GM18505 (cell line): ENCODE data around the gene GLT8D1.
A peak's percentile ranks its signal among the peaks of the same experiment; 100 is the strongest.

Experiments used
- ATAC-seq: cut with Tn5 transposase; IDR thresholded peaks from one replicate; pipeline ENCODE4 v1.9.1; 2021; ENCODE audit not compliant: unreplicated experiment
- POLR2A ChIP-seq: IDR thresholded peaks from 4 replicates; pipeline ENCODE4 v1.6.1; 2011; ENCODE audit warnings: borderline replicate concordance; ENCODE audit not compliant: insufficient read depth, insufficient read length; ENCODE audit errors: extremely low read depth

Gene GLT8D1

DNA sequence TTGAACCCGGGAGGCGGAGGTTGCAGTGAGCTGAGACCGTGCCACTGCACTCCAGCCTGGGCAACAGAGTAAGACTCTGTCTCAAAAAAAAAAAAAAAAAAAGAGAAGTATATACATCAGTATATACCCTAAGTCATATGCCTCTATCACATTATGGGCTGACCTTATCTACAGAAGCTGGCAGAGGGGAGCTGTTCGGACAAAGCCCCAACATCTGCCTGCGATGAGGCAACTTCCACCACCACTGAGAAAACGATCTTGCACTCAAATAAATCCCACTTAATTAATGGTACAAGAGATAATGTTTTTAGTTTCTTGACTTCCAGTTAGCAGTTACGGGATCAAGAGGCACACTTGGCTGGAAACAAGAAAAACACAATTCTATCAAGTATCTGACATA lies 2.2 kb downstream of the GLT8D1 start:
- no peak for TF ChIP-seq POLR2A
- no peak for ATAC-seq

DNA sequence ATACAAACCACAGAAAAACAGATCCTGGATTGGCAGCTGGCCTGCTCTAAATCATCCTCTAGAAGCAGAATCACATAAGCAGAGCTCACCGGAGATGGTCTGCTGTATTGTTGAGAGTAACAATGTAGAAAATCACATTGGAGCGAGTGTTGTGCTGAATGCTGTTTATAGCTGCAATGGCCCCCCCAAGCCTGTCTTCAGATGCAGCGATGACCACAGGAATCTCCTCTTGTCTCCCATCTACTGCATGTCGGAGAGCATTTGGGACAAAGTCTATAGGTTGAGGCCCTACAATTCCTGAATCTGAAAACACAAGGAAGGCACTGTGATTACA lies 8.0 kb downstream of the GLT8D1 start:
- no peak for ATAC-seq
- no peak for TF ChIP-seq POLR2A

DNA sequence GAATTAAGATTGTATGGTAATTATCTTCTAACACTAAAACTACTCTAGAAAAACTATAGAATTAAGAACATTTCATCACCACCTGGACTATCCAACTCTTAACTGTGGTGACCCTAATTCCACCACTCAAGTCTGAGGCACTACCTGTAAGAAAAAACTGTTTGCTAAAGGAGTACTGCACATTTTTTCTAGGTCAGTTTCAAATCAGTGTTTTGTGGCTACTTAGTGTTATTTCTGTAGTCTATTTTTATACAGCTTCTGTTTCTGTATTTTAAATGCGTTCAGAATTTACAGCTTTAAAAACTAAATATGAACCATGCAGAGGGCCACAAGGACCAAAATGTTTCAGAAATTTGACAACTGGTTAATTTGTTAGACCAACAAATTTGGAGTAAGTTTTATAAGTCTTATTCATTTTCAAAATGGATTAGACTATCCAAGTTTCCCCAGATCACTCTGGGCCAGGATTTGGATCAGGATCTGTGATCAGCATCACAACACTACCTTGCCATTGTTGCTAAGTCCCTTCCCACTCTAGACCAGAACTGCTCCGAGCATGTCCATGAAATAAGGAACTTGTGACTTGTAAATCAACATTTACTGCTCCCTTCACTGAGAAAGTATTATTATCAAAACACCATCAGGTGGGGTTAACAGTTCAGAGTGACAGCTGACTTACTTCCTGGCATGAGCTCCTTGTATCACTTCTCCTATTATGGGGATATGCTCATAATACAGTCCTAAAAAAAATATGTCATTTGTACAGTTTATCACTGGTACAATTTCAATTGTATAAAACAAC lies 8.6 kb downstream of the GLT8D1 start:
- no peak for ATAC-seq
- no peak for TF ChIP-seq POLR2A

DNA sequence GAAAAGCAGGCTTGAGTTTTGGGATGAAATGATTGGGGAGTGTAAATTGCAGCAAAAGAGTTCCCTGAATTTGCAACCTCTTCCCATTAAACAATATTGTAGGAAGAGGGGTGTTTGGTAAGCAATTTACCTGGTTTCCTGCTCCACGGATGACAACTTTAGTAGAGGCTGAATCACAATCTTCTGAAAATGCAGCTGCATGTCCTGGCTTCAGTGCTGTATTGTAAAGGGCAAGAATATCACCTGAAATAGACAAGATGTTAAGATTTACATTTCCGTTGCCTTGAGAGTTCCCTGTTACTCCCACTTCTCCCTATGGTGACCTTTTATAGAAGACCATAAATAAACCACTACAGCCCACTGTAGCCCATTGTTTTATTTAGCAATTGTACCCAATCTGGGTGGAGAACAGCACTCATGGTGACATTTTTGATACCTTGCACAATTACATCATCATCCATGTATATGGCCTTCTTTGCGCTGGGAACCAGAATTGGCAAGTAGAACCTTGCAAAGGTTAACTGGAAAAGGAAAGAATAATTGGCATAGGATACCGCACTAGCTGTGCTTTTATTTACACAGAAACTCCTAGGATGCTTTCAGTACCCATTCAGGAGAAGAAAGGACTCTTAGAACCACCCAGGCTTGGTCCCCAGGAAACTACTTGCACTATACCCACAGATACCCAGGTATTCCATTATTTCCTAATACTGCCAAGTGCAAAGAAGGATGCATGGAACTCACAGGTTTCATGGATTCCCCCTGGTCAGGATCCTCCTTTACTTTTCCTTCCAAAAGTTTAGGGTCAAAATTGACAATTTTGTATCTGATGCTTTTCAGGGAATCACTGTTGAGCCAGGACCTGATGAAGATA lies 9.6 kb downstream of the GLT8D1 start:
- TF ChIP-seq POLR2A = peak; percentile 26
- no peak for ATAC-seq

DNA sequence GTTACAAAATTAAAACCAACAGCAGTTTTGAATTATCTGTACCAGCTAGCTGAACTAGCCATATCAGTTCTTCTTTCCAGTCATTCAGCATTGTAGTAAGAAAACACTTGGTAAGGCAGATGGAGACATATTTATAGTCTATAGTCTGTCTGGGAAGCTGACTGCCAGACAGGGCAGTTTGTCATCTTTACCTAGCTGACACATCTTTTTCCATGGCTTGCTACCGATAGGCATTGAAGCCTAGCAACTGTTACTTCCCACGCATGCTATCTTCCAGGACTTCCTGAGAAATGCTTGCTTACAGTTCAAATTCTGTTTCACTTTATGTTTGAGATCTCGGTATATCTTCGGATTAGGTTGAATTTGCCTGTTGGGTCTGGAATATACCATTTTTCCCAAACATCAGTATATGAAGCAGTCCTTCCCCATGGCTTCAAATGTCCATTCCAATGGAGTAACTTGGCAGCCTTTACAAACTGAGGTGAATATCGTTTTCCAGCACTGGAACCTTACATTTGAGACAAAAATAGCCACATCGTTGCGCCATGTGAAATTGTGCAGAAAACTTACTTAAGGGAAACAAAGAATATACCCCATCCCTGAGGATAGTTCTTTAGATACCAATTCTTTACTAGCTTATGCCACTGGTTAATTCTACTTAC lies 10.9 kb downstream of the GLT8D1 start:
- TF ChIP-seq POLR2A = no peak
- no peak for ATAC-seq

DNA sequence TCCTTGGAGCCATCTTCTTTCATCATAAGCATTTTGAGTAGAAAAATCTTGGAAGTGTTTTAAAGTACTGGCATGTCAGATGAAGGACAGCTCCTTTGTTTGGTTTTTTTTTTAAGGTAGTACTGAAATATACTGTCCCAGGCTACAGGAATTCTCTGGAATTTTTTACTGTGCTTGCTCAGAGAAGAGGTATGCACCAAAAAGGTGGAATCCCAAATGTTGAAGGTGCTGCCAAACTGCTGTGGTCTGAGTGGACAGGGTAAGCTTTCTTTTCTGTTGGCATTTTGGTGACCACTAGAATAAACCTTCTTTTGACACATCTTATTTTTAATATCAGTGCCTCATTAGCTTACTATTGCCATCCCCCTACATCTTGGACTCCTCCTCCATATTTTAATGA lies 12.5 kb downstream of the GLT8D1 start:
- no peak for ATAC-seq
- no peak for TF ChIP-seq POLR2A

DNA sequence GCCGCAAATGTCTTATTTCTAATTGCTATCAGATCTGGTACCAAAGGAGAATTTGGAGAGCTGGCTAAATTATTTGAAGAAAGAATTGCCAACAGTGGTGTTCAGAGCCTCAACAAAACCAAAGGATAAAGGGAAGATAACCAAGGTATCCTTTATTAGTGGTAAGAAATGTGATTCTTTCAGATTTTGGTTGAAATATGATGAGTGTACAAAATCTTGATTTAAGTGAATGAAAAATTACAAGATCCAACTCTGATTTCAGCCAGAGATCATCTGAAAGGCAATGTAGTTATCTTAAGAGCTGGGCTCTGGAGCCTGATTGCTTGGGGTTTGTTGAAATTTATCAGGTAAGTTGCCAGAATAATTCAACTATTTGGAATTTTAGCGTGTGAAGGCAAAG lies 15.0 kb downstream of the GLT8D1 start:
- no peak for ATAC-seq
- TF ChIP-seq POLR2A = no peak

DNA sequence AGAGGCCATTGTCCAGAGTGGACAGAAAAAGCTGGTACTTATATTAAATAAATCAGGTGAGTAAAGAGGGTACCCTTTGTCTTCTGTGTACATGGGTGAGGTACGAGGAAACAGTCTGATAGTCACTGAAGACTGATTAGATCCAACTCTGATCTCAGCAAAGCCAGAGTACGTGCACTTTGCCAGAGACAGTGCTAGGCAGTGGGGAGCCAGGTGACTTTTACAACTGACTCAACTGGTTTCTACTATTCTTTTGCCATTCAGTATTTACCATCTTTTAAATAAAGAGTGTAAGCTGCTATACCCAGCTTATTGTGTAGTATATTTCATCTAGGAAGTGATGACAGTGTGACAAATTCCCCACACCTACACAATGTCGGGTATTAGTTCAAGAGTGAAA lies 16.4 kb downstream of the GLT8D1 start:
- no peak for ATAC-seq
- TF ChIP-seq POLR2A = no peak

DNA sequence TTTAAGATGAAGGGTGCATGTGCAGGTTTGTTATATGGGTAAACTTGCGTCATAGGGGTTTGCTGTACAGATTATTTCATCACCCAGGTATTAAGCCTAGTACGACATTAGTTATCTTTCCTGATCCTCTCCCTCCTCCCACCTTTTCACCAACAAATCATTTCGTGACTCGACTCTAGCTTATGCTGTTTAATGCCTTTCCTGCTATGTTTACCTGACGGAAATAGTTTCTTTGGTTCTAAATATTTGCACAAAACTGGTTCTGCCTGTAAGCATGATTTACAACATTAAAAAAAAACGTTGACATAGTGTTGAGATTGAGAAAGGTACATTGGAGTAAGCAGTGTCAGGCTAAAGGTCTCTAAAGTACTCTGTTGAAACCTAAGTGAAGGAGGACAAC lies 17.3 kb downstream of the GLT8D1 start:
- ATAC-seq = no peak

DNA sequence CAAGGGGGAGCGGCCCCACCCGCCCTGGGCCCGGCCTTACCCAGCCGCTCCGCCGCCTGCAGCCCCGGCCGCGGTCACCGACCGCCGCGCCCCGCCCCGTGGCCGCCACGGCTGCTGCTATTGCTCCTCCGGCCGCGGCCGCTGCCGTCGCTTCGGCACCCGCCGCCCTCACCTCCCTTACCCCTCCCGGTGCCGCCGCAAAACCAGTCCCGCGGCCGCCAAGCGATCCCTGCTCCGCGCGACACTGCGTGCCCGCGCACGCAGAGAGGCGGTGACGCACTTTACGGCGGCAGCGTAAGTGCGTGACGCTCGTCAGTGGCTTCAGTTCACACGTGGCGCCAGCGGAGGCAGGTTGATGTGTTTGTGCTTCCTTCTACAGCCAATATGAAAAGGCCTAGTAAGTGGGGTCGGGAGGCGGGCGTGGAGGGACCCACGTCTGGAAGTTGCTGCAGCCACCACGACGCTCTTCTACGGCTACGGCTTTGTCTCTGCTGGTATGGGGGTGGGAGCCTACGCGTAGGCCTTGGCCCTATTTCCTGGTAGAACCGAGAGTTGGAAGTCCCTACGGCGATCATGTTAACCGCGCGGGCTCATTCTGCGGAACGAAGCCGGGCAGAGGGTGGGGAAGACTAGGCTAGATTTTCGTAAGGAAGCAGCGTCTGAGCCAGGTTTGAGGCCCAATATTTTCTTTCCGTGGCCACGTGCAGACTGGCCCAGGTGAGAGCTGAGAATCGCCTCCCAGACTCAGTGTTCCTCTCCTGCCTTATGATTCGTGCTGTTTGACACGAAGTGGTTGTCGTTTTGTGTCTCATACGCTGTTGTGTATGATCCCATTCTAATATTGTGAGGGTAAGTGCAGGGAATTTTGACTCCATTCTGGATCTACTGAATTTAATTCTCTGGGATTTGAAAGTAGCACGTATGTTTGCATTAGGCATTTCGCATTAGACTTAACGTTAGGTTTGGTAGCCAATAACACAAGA lies 19.6 kb downstream of the GLT8D1 start, which contains the start of the genes GNL3 and PBRM1:
Gene GNL3, plus strand, starts transcription at position 324 of the 983 bp plus-strand sequence. Its CDS starts 61 bp downstream, at position 385.
Gene PBRM1, minus strand, starts transcription at position 205 of the 983 bp plus-strand sequence.
- ATAC-seq = peak; percentile 84

More for the DNA sequence above, 17.3 kb downstream of the GLT8D1 start:
- no peak for TF ChIP-seq POLR2A

DNA sequence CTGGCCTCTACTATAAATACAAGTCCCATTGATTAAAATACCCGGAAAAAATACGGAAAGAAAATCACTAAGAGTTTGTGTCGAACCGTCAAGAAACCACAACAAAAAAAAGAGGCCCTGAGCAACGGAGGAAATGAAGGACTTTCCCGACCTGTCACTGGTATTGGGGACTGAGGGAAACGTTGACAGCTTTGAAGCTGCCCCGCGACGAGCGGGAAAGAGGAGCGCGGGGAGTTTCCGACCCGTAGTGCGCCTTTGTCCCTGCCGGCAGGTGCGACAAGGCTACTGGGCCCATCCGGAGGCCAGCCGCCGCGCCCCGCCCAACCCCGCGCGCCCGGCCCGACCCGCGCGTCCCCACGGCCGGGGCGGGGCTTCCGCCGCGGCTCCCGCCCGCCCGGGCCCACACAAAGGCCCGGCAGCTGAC lies 20.3 kb downstream of the GLT8D1 start:
- TF ChIP-seq POLR2A = no peak
- peak; percentile 82 for ATAC-seq

More for the DNA sequence above, 19.6 kb downstream of the GLT8D1 start, which contains the start of the genes GNL3 and PBRM1:
- TF ChIP-seq POLR2A = peak; percentile 91

DNA sequence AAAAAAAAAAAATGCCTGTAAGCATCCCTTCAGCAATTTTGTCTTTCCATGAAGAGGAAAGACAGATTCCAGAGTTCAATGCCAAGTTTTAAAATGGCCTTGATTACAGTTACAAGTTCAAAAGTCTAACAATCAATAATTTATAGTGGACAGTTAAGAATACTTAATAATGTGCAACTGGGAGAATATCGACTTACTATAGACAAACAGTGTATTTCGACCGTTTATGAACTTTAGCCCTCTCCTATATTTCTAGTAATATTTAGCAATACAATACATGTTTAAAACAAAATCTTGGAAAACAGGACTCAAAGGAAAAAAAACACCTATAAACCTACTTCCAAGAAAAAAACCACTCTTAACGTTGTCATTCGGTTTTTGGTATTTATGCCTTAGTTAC lies 21.4 kb downstream of the GLT8D1 start:
- ATAC-seq = no peak
- no peak for TF ChIP-seq POLR2A
